HG02852 (cell line): ENCODE results near the gene MFSD6.

ENCODE experiments used
- ATAC-seq: cut with Tn5 transposase; IDR thresholded peaks from one replicate; pipeline ENCODE4 v1.9.1; 2021; ENCODE audit warnings: mild to moderate bottlenecking, moderate library complexity; ENCODE audit not compliant: unreplicated experiment

The MFSD6 gene

DNA sequence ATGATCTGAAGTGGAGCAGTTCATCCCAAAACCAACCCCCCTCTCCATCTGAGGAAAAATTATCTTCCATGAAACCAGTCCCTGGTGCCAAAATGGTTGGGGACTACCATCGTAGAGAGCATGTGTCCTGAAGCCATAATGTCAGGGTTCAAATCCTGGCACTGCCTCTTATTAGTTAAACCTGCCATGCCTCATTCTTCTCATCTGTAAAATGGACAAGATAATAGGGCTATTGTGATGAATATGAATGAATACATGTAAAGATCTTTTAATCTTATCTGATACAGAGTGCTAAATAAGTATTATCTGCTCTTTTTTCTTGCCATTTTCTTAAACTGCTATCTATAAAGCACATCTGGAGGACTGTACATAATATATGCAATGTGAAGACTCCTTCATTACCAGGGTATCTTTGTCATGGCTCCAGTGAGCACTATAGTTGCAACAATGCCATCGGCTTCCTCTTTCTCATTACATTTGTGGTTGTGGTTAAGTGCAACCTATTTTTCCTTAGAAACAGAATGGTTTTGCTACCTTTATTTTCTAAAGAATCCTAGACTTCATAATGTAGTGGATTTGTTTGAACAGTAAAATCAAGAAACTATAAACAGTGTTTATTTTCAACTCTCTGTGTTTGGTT is 27.0 kb downstream of the MFSD6 start:
- no peak for ATAC-seq

- no peak for ATAC-seq
Observed at GRCh38 chr2:190436557-190436956, 28.4 kb downstream of the MFSD6 start.

DNA sequence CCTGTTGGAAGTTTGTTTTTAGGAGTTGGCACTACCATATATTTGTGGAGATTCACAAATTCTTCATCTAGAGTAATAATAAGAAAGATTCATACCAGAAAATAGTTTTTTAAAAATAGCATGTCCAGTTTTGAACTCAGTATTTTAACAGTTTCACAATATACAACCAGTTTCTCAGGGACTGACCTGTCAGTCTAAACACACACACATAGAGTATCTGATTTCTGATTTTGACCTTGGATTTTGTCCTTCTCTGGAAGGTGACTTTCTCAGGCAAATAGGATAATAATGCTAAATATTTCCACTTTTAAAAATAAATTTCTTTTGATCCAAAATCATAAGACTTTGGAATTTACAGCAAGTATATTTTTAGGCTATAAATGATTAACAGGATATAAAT is 32.0 kb downstream of the MFSD6 start:
- ATAC-seq = no peak

DNA sequence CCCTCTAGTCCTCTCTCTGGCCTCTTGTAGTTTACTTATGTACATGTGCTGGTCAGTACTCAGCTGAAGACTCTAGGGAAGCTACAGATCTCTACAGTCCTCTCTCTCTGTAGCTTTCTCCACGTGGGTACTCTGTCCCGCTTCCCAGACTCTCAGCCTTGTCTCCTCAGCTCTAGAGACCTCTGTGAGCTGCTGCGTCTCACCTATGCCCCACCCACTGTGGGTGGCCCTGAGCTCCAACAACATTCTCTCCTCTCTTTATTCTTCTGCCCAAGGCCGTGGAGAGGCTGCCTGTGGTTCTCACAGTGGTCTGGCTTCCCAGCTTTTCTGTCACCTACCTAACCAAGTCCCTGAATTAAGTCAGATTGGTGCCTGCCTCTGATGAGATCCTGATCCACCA is 33.4 kb downstream of the MFSD6 start:
- no peak for ATAC-seq

GRCh38 chr2:190443055-190443454 is 34.9 kb downstream of the MFSD6 start:
- no peak for ATAC-seq

DNA sequence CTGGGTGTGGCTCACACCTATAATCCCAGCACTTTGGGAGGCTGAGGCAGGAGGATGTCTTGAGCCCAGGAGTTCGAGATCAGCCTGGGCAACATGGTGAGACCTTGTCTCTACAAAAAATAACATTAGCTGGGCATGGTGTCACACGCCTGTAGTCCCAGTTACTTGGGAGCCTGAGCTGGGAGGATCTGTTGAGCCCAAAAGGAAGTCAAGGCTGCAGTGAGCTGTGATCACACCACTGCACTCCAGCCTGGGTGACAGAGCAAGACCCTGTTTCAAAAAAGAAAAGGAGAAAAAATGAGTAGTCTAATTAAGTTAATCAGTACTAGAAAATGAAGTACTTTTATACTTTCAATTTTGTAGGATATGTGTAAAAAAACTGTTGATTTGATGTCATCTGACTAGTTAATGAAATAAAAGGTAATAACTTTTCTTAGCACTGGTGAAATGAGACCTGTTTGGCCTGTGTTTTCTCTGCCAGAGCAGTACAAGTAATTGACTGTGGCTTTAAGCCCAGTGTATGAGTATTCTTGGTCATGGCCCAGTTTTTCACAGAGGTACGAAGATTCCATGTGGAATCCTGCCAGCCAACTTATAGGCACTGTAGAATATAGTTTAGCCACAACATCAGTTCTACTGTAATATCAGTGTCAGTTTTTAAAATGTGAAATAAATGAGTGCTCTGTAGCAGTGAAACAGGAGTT is 35.8 kb downstream of the MFSD6 start:
- no peak for ATAC-seq

- ATAC-seq = no peak
Observed at GRCh38 chr2:190444976-190445375, 36.8 kb downstream of the MFSD6 start.

- no peak for ATAC-seq
Observed at GRCh38 chr2:190446193-190446592, 38.0 kb downstream of the MFSD6 start.

DNA sequence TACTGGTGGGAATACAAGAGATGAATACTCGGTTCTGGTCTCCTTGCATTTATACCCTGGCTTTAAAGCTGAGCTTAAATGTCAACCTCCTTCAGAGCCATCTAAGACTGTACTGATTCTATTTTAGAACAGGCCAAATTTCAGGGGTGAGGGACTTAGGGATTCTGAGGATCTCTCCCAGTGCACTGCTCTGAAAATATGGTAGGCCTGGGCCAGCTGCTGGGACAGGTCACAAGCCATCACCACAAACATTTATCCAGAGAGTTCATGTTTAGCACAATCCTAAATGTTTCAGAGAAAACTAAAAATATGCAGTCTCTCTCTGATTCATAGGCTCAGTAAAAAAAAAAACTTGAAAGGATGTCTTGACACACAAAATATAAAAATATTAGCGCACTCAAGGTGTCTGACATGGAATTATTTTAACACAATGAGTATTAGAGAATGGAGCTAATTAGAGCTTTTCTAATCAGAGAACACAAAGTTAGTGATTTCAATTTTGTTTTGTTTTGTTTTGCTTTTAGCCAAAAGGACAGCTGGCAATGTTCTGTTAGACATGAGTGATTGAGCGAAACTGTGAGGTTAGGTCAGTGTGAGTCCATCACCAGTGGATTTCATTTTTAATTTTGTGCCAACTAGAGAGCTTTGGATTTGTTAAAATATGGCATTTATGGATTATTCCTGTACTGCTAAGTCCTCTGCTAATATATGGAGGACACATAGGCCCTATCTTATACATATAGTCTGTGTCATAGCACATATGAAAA is 38.8 kb downstream of the MFSD6 start:
- ATAC-seq = no peak

DNA sequence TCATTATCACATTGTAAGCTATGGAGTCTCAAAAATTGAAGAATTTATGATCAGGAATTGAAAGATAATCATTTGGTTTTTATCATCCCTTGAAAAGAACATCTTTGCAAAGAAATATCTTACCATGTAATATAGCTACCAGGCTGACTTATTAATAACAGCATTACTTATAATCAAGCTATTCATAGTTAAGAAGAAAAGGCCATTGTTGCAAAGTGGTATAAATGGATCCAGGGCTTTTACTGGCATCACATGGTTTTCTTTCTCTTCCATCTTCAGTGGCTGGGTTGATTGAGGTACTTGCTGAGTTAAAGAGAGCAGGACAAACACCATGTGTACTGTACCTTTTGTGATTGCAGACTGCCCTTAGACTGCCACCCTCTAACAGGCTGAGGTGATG is 39.6 kb downstream of the MFSD6 start:
- ATAC-seq = no peak

- ATAC-seq = no peak
Observed at GRCh38 chr2:190449925-190450324, 41.8 kb downstream of the MFSD6 start.

GRCh38 chr2:190450363-190450762 is 42.2 kb downstream of the MFSD6 start:
- no peak for ATAC-seq

GRCh38 chr2:190451561-190452176 is 43.5 kb downstream of the MFSD6 start:
- no peak for ATAC-seq

DNA sequence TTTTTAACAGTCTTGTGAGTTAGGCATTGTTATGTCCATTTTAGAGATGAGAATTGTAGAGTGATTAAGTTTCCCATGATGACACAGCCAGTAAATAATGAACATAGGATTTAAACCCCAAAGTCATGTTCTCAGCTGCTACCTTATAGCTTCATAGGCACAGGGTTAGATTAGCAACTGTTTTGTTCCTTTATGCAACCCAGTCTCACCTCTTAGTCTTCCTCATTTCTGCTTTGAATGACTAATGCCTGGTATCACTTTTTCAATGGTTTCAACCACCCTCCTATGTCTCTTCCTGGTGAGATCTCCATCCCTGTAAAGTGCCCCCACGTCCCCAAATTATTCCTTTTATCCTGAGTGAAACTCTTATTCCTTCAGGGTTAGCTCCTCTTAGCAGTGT is 44.3 kb downstream of the MFSD6 start:
- no peak for ATAC-seq

DNA sequence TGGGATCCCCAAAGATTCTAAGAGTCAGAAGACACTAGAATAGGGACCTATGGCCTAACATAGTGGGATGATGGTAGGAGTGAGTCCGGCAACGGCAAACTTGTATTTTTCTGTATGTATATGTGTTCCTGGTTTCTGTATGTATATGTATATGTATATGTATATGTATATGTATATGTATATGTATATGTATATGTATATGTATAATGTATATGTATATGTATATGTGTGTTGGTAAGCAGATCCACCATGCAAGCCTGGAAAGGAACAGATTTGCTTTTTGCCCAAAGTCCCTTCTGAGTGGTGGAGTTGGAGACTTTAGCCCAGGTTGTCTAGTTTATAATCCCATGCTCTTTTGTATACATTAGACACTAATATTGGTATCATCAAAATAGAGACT is 46.6 kb downstream of the MFSD6 start:
- no peak for ATAC-seq

DNA sequence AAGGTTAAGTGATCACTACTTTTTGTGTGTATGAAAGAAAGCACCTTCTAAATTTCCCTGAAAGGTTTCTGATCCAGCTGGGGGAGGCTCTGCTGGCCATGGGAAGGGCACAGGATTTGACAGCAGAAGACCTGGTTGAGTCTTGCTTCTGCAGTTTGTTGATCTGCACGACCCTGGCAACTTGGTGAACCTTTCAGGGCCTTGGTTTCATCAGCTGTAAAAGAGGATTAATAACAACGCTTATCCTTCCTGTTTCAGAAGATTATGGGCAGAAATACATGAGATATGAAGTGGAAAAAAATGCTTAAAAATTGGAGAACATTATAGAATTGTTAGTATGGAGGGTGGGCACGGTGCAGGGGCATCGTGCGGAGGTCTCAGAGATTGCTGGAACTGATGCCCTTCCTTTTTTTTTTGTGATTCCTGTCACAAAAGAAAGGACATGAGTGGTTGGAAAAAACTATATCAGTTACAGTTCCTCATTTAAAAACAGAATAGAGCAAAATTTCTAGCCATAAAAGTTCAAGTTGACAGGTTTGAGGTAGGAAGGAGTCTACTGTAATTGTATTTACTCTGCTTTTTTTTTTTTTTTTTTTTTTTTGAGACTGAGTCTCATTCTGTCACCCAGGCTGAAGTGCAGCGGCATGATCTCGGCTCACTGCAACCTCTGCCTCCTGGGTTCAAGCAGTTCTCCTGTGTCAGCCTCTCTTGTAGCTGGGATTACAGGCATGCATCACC is 47.4 kb downstream of the MFSD6 start:
- no peak for ATAC-seq

DNA sequence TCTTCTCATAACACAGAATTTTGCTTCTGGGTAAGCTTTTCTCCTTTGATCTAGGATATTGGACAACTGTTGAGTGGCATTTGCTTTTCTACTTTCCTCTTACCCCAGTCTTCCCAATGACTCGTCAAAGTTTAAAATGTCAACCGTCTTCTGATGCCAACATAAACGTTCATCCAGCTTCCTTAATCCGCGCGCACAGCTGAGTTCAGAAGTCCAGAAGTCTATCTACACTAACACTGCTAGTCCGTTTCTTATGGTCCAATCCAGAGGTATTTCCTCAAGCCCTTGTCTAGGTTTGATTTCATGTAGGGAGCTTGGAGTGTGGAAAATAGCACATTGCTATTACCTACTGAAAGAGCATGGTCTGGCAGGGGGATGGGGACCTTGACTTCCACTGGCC is 48.7 kb downstream of the MFSD6 start:
- ATAC-seq = no peak

GRCh38 chr2:190457256-190457655 is 49.1 kb downstream of the MFSD6 start:
- no peak for ATAC-seq

DNA sequence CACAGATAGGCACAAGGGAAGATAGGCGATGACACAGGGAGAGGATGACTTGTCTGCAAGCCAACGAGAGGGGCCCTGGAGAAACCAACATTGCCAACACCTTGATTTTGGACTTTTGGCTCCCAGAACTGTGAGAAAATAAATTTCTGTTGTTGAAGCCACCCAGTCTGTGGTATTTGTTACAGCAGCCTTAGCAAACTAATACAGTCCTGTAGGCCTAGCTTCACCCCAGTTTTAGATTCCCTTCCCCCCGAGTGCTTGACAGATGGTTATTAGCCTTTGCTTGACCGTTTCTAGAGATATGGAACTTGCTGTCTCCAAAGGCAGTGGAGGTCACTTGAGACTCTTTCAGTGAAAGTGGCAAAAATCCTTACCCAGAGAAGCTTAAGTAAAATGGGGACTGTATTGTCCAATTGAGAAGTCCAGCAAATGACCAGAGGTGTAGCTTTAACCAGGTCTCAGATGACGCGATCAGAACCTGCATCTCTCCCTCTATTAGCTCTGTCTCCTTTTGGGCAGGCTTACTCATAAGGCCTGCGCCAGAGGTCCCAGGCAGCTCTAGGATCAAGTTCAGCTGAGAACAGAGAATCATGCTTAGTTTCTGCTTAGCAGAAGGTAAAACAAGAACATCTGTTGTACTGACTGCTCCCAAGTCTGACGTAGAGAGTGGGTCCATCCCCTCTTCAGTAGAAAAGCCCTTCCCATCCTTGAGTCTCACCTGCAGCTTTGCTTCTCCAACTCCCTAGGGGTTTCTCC is 50.4 kb downstream of the MFSD6 start:
- no peak for ATAC-seq

DNA sequence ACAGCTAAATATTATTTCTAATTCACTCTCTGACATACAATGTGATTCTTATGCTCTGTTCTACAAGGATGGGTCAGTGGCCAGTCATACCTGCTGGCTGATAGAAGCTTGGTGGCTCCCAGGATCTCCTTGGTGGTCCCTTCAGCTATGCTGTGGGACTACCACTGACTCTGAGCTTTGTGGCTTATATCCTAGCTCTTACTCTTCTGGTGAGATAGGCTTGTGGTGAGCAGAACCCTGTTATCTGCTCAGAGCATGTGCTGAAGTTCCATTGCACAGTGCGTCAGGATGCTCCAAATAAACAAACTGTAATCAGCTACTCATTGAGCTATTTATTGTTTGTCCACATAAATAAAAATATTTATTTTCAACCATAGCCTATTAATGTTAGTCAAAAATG is 51.7 kb downstream of the MFSD6 start:
- no peak for ATAC-seq
